HG02852 (cell line): ENCODE results near the gene MYH6.
"Not testable (repeated sequence)": the region's sequence is repeated elsewhere in the genome, so short reads cannot be mapped to it uniquely, and the experiment has no call there.

Experiments used
- ATAC-seq: cut with Tn5 transposase; IDR thresholded peaks from one replicate; pipeline ENCODE4 v1.9.1; 2021; ENCODE audit warnings: mild to moderate bottlenecking, moderate library complexity; ENCODE audit not compliant: unreplicated experiment

Gene MYH6

DNA sequence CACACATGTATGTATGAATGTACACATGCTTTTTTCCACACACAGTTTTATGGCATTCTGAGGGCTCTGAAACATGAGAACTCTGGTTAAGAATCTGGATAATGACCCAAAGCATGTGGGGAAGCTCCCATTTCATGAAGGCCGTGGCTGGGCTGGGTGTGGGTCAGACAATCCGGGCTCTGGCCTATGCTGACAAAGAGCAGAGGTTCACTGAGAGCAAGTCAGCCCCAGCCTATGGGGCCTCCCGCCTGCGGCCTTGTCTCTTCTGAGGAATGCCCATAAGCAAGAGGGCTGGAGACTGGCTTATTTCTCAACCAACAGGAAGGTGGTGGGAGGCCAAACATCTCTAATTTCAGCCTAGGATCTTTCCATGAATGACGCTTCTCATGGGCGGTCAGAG, 8.5 kb downstream of the MYH6 start:
- ATAC-seq, result no peak

DNA sequence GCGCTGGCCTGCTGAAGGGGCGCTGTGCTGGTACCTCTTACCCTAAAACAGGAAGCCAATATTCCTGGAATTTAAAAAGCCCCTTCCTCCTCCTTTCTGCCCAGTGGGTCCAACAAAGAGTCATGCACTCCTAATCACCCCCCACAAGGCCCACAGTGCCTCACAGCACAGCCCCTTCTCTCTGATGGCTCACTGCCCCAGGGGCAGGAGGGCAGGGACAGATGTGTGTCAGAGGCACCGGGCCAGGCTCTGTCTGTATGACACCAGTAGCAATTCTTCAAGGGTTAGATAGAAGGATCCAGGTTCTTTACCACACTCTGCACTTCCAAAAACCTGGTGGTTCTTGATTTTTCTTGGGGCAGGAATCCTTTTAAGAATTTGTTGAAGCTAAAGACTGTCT, 8.9 kb downstream of the MYH6 start:
- ATAC-seq, result no peak

- no peak for ATAC-seq
These were observed 9.7 kb downstream of the MYH6 start for GRCh38 chr14:23398348-23398747.

DNA sequence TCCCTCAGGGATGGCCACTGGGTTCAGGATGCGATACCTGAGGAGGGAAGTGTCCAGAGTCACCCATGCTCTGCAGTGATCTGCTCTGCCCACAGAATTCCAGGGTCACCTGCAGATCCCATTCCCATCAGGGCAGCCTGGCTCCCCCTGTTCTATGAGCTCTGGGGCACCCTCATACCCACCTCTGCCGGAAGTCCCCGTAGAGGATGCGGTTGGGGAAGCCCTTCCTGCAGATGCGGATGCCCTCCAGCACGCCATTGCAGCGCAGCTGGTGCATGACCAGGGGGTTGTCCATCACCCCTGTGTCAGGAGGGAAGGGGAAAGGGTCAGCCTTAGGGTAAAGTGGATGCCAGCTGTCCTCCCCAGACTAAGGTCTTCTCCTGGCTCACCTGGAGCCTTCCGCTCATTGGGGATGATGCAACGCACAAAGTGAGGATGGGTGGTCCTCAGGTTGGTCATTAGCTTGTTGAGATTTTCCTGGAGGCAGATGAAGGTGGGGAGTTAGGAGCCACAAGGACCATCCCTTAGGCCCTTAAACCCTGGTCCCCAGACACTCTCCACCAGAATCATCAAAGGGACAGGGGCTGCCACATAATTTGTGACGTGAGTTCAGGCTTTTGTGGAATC, 11.2 kb downstream of the MYH6 start:
- ATAC-seq, result no peak

- no peak for ATAC-seq
These were observed 11.9 kb downstream of the MYH6 start for GRCh38 chr14:23396126-23396525.

DNA sequence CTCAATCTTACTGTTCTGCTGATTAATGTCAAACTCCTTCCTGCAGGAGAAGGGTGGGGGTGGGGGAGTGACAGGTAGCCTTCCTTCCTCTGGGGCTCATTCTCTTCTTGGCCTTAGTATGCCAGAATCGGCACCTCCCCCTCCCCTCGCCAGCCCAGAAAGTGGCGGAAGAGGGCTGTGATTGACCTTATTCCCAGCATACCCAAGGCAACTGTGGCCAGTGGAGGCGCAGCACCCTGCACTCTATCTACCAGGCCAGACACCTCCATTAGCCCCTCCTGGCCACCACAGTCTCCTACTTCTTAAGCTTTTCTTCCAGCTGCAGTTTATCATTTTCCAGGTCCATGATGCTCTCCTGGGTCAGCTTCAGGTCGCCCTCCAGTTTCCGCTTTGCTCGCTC, 15.5 kb downstream of the MYH6 start:
- no peak for ATAC-seq

GRCh38 chr14:23389871-23390270, 18.2 kb downstream of the MYH6 start:
- not testable (repeated sequence) for ATAC-seq

DNA sequence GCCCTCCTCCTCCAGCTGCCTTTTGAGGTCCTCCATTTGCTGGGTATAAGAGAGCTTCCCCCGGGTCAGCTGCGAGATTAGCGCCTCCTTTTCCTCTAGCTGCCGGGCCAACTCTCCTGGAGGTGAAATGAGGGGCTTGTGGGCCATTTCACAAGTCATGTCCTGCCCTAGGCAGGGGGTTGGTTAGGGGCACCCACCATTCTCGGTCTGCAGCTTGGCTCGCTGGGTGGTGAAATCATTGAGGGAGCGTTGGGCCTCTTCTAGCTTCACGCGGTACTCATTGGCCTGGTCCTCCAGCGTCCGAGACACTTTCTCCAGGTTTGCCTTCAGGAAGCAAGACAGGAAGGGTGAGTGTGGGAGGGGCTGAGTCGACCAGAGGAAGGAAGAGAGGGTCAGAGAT, 18.7 kb downstream of the MYH6 start:
- ATAC-seq, result no peak

DNA sequence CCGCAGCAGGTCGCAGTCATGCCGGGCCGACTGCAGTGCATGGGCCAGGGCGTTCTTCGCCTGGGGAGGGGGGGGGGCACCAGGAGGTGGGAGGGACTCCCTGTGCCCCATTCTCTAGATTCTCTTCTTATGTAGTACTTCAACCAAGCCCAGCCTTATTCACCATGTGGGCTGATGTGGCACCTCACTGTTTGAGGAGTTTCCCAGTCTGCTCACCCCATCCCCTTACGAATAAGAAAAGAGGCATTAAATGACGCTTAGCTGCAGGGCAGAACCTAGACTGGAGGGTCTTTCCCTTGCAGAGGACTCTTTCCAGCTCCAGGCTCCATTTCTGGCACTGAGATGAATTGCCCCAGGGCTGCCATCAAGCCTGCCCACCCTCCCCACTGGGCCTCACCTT, 19.1 kb downstream of the MYH6 start:
- no peak for ATAC-seq

DNA sequence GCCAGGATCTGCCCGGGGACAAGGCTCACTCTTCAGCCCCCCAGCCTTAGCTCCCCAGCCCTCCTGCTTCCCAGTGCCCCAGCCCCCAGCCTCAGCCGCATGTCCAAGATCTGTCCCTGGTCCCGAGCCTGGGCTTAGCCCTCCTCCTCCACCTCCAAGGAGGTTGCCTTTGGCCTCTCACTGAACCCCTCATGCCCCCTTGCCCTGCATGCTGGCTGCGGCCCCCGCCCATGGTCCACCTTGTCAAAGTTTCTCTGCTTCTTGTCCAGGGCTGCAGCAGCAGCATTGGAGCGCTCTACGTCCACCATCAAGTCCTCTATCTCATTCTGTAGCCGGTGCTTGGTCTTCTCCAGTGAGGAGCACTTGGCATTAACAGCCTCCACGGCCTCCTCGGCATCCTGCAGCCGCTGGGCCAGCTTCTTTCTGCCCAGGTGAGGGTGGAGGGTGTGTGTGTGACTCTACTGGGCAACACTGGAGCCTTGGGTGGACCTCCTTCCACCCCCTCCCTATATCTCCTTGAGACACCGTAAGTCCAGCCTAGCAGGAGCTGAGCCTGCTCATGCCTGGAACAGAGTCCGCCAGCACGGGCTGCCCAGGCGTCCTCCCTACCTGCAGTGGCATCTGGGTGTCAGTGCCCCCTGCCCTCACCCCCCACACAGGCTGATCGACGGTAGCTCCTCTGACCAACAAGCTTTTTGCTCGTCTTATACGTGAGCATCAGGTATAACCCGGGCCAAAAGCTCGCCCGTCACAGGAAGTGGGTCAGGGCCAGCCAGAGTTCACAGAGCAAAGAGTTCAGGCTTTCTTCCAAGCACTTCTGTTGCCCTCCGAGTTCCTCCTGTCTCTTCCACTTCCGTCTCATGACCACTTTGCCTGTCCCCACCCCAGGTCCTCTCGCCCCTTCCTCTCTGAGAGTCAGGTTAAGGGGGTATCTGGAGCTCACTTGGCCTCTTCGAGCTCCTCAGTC, 19.9 kb downstream of the MYH6 start:
- ATAC-seq, result no peak

DNA sequence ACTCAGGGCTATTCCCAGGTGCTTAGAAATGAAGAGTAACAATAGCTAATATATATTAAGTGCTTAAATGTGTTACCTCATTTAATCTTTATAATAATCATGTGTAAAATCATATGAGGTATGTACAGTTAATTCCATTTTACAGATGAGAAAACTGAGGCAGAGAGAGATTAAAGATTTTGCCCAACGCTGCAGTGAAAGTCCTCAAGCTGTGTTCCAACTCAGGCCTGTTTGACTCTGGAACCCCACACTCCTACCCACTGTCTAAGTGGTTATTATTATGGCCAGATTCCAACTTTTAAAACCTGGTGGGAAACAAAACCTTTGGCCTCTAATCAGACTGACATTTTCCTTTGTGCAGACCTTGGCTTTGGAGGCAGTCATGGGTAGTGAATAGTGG, 21.1 kb downstream of the MYH6 start:
- ATAC-seq, result no peak

DNA sequence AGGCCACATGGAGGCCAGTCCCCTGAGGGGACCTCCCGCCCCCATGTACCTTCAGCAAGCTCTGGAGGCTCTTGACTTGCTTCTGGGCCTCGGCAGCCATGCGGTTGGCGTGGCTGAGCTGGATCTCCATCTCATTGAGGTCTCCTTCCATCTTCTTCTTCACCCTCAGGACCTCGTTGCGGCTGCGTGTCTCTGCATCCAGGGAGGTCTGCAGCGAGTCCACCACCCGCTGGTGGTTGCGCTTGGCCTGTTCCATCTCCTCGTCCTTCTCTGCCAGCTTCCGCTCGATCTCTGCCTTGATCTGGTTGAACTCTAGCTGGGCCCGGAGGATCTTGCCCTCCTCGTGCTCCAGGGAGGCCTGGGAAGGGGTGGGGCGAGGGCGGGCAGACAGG, 21.8 kb downstream of the MYH6 start:
- ATAC-seq, result not testable (repeated sequence)

DNA sequence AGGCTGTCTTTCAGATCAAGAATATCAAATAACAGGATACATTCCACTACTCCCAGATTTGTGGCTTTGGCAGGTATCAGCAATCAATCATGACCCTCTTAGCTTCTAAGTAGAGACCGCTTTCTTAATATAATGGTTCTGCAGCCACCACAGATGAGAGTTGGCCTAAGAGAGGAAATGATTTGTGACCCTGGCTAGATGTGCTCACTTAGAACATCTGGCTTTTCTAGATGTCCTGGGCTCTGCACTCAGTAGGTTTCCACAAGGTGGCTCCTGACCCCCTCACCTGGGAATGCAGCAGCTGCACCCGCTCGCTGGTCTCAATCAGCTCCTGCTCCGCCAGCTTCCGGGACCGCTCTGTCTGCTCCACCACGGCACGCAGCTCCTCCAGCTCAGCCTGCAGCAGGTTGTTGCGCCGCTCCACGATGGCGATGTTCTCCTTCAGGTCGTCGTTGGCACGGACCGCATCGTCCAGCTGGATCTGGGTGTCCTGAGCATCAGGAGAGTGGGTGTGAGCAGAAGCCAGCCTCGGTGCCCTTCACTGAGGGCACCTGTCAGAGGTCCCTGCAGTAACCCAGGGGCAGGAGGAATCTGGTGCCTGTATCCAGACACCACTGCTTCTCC, 22.3 kb downstream of the MYH6 start:
- no peak for ATAC-seq

- no peak for ATAC-seq
These were observed 22.8 kb downstream of the MYH6 start for GRCh38 chr14:23385244-23385641.

DNA sequence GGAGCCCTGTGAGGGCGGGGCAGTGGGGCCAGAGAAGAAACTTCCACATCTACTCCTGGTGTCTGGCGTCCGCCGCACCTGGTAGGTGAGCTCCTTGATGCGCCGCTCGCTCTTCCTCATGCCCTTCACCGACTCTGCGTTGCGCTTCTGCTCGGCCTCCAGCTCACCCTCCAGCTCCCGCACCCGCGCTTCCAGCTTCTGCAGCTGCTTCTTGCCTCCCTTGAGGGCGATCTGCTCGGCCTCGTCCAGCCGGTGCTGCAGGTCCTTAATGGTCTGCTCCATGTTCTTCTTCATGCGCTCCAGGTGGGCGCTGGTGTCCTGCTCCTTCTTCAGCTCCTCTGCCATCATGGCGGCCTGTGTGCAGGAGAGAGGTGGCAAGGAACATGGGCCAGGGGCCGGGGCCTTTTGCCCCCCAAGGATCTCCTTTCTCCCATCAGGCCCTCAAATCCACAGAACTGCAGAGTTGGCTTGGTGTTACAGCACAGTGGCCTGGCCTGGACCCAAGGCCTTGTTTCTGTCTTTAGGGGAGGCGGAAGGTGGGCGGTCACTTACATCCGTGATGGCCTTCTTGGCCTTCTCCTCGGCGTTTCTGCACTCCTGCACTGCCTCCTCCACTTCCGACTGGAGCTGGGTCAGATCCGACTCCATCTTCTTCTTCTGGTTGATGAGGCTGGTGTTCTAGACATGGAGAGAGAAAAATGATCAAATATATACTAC, 23.6 kb downstream of the MYH6 start:
- ATAC-seq, result no peak

GRCh38 chr14:23382731-23383440, 25.2 kb downstream of the MYH6 start:
- no peak for ATAC-seq

GRCh38 chr14:23382276-23382675, 25.8 kb downstream of the MYH6 start:
- ATAC-seq, result no peak

DNA sequence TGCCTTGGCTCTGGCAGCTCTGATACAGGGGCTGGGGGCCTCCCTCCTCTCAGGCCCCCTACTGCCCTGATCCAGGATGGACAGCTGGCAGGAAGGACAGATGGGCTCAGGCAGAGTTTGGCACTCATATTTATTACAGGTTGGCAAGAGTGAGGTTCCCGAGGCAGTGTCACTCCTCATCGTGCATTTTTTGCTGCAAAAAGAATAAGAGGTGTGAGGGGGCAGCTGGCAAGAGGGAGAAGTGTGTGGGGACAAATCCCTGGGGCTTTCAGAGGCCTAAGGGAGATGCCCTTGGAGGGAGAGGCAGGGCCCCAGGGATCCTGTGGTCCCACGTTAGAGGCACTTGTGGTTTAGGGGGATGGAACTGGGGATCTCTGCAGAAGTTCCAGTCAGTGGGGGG, 26.2 kb downstream of the MYH6 start:
- no peak for ATAC-seq

- no peak for ATAC-seq
These were observed 27.1 kb downstream of the MYH6 start for GRCh38 chr14:23380976-23381375.

DNA sequence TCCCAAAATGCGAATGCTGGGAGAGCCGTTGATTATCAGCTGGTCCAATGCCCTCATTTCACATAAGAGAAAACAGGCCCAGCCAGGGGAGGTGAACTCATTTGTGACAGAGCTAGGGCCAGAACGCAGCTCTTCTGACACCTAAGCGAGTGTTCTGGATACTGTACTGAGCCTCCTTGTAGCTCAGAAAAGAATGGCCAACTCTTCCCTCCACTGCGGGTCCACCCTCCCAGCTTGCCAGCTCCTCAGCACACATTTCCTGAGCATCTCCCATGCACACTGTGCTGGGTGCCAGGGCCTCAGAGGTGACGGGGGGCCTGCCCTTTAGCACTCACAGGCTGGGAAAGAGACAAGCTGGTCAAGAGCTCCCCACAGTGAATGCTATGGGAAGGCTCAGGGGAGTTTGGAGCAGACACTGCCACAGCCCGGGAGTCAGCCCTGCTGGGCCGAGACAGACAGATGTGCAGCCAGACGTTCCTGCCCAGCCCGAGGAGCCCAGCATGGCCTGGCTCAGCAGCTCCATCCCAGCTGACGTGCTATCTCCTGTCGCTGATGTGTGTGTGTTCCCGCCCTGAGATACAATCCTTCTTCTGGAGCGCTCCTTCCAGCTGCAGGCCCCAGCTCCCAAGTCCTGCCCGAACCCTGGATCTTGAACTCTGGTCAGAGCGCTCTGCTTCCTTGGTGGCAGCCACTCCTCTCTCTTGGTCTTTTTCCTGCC, 27.7 kb downstream of the MYH6 start:
- no peak for ATAC-seq
